ENCODE data around the gene ERLIN1.

ERLIN1 gene

GRCh38 chr10:100185364-100186252 is at the start of gene ERLIN1:
Gene ERLIN1 (minus strand): TSS chr10:100186029. CDS start chr10:100185626, 403 bp downstream.
- DNase-seq (ENCODE audit: low read depth): peak; percentile 85

DNA sequence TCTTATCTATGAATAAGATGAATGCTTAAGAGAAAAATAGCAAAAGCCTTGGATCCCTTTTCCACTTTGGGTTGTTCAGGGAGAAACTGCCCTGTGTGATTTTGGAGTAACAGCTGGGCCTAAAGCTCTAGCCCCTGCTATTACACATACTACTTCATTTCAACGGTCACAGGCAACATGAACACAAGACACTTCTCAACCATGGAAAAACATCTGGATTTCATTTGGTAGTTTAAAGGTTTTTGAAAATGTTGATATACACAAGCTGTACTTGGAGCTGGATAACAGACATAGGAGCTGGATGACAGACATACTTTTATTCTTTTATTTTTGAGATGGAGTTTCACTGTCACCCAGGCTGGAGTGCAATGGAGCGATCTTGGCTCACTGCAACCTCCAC is 46.3 kb upstream of the ERLIN1 start:
- no peak for DNase-seq (ENCODE audit: low read depth)

GRCh38 chr10:100229819-100230422 is 44.1 kb upstream of the ERLIN1 start:
- DNase-seq (ENCODE audit: low read depth): no peak

- no peak for DNase-seq (ENCODE audit: low read depth)
These were observed 38.0 kb upstream of the ERLIN1 start for GRCh38 chr10:100223879-100224278.

GRCh38 chr10:100222529-100222928 is 36.7 kb upstream of the ERLIN1 start:
- DNase-seq (ENCODE audit: low read depth): no peak

DNA sequence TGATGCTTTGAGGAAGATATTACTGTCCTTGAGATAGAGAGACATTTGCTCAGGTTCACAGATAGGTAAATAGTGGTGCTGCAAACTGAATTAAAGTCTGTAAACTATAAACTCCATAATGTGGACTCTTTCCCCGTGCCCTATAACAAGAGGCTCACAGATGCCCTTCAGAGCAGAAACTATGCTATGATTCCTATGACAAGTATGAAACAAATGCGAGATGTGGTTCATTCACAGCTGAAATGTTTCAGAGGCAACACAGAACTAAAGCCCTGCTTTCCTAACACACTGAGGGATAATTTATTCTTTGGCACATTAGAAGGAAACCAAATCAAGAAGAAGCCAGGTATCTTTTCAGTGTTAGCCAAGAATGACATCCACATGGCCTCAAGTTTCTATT is 30.2 kb upstream of the ERLIN1 start:
- no peak for DNase-seq (ENCODE audit: low read depth)

DNA sequence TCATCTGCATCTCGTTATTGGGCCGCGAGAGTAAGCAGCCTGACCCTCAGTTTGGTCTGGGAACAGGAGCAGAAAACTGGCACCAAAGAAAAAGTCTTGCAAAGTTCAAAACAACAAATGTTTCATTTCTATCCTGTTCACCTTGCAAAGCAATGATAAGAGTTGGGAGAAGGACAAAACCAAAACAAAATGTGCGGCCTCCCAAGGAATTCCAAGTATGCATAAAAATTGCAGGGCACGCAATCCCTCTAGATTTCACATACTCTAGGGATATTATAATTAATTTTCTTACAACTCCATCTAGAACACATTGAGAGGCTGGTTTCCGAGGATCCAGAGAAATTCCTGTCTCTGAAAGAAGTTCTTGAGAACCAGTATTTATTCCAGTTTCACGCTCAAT is 23.5 kb upstream of the ERLIN1 start:
- DNase-seq (ENCODE audit: low read depth): no peak

- no peak for DNase-seq (ENCODE audit: low read depth)
These were observed 22.4 kb upstream of the ERLIN1 start for GRCh38 chr10:100208276-100208675.

GRCh38 chr10:100204370-100204769 is 18.5 kb upstream of the ERLIN1 start:
- DNase-seq (ENCODE audit: low read depth): no peak

DNA sequence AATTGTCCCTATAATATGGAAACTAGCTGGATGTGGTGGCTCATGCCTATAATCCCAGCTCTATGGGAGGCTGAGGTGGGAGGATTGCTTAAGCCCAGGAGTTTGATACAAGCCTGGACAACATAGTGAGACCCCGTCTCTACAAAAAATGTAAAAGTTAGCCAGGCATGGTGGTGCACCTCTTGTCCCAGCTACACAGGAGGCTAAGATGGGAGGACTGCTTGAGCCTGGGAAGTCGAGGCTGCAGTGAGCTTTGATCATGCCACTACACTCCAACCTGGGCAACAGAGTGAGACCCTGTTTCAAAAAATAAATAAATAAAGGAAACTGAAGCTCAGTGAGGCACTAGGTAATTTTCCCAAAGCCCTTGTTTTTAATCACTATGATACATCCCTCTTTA is 15.7 kb upstream of the ERLIN1 start:
- no peak for DNase-seq (ENCODE audit: low read depth)

GRCh38 chr10:100194711-100195110 is 8.9 kb upstream of the ERLIN1 start:
- no peak for DNase-seq (ENCODE audit: low read depth)

DNA sequence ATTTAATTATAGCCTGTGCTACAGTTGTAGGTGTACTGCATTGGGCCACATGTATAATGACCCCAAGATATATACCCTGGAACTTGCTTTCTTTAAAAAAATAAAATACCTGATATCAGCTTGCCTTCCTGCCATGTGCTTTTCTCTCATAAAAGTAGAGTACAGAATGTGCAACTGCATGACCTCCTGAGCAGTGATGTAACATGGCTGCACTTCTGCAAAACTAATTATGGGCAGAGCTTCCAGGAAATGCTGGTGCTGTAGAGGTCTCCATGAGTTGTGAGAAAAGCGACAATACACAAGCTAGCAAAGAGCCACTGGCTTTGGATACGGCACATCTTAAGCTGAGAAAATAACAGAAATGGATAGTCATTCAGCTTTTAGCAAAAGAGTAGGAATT is 6.5 kb upstream of the ERLIN1 start:
- no peak for DNase-seq (ENCODE audit: low read depth)

DNA sequence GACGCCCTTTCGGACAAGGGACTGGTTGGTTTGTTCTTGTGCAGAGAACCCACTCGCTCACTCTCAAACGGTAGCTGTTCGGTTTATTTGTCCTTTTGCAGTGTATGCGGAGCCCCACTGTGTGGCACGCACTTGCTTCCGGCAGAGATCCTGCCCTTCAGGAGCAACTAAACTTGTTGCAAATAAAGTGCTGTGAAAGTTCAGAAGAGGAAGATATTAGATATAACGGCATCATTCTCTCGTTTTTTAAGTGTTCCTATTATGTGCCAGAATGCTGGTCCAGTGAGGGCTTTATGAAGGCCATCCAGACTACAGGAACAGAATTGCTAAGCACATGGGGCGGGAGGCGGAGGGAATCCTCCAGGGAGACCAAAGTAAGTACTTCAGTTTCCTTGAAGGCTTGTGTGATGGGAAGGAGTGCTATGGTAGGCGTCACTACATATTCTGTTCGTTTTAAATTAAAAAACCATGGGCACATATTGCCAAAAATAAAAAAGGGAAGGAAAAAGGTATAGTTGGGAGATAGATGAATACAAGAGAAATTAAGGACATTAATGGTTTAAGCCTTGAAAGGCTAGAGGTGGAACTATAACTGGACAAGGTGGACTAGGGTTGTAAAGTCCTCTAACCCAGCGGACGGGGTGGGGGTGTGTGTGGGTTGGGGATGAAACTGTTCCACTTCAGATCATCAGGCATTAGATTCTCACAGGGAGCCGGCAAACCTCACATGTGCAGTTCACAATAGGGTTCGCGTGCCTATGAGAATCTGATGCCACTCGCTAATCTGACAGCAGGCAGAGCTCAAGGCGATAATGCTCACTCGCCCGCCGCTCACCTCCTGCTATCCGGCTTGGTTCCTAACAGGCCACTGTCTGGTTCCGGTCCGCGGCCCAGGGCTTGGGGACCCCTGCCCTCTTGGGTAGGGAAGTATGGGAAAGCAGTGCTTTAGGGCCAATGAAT is 704 bp upstream of the ERLIN1 start:
- peak; percentile 66 for DNase-seq (ENCODE audit: low read depth)

DNA sequence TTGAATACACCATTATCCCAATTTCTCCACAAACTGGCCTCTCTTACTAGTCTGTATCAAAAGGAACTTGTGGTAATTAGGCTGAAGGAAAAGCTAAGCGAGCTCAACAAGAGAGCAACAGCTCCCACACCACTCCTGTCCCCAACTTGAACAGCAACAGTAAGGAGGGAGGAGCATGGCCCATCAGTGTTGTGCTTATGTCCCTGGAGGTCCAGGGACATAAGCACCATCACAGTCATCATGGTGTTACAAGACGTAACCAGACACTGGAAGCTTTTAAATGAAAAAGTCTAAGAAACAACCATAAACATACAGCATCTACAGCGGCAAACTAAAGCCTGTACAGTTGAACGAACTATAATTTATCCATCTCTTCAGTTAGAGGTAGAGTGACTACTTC is 989 bp downstream of the ERLIN1 start:
- peak; percentile 17 for DNase-seq (ENCODE audit: low read depth)

GRCh38 chr10:100184426-100184825 is 1.4 kb downstream of the ERLIN1 start:
- DNase-seq (ENCODE audit: low read depth): no peak

DNA sequence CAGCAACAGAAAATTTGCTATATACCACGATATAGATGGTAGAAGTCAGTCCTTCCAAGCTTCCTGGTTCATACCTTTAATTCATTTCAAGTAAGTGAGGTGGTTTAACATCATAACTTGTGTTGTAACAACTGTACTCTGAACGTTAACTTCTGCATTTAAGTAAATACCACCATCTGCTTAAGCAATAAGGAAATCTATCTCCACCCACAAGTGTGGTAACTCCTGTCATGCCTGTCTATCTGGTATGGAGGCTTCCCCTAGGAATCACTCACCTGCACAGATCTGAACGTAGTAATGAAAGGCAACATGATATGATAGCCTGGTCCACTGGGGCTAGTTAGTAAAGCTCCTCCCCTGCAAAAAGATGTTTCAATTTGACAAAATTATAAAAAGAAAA is 2.3 kb downstream of the ERLIN1 start:
- DNase-seq (ENCODE audit: low read depth): no peak

DNA sequence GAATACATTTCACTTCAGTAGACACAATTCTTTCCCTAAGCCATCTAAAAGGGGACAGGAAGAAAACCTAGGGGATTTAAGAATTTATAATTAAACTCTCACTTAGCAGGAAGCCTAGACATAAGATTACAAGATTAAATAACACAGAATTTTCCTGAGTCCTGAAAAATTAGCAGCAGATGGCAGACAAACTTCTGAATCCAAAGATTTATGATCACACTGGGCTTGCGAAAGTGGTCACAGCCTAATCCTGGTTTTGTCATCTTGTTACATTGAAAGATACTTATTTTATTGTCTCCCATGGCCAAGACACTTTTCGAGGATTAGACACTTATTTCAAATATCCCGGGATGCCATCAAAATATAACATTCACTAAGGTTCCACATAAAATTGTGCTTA is 2.9 kb downstream of the ERLIN1 start:
- DNase-seq (ENCODE audit: low read depth): no peak

DNA sequence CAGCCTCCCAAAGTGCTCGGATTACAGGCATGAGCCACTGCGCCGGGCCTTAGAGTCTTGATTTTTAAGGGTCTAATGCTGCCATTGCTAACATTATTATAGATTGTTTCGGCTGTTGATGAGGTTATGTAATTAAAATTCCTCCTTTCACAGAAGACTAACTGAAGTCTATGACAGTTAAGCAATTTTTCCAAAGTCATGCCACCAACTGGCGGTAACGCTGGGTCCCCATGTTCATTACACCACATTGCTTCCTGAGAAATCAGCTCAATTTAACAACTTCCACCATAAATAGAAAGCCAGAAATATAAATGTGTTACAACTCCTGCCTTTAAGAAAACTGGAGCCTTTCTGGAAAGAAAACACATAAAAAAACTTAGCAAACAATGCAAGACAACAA is 3.5 kb downstream of the ERLIN1 start:
- DNase-seq (ENCODE audit: low read depth): no peak

GRCh38 chr10:100175875-100176274 is 10.0 kb downstream of the ERLIN1 start:
- no peak for DNase-seq (ENCODE audit: low read depth)

DNA sequence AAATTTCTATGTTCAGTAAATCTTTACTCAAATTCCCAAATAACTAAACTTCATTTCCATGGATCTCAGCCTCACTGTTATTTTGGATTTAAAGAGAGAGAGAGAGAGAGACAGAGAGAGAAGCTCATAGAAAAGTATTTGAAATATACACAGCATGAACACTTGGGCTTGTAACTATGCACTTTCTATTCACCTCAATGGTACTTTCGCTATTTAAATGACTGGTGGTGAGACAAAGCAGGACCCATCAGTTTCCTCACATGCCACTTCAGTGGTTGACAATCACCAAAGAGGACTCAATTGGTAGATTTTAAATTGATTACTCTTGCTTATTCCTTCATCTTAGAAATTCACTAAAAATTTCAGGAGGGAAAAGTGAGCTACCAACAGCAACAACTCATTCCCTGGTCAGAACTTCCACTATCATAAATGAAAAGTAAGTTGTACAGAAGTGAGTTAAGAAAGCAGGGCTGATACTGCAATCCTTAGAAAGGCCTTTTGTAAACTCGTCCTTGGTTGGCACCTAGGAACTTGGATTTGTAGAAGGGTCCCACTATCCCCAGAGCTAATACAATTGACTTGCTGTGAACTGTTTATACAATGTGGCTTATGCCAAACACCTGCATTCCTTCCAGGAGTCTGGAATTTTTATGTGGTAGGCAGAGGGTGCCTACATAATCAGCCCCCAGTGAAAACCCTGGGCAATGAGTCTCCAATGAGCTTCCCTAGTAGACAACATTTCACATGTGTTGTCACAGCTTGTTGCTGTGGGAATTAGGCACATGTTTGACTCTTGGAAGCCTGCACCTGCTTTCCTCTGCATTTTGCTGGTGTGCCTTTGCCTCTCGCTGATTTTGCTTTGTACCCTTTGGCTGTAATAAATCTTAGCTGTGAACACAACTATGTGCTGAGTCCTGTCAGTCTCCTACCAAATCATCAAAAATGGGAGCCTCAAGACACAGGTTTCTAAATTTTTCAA is 10.8 kb downstream of the ERLIN1 start:
- no peak for DNase-seq (ENCODE audit: low read depth)

- no peak for DNase-seq (ENCODE audit: low read depth)
These were observed 12.8 kb downstream of the ERLIN1 start for GRCh38 chr10:100173035-100173434.
